Neural cell (in vitro differentiated cells): Measurements from ENCODE around the gene CPVL.

Experiments
- EZH2 ChIP-seq: fragments of 200-600, 300-800 bp; shearing (Covaris generic), sonication (generic); IDR thresholded peaks from 2 replicates; pipeline ENCODE4 v1.6.1; 2014; ENCODE audit warnings: antibody characterized with exemption, low read length, borderline replicate concordance, mild to moderate bottlenecking; ENCODE audit not compliant: insufficient read depth, poor library complexity, severe bottlenecking
- TF ChIP-seq, protein P1 (sequence below): fragments of 450-650 bp; IDR thresholded peaks from 2 replicates; pipeline ENCODE4 v1.5.1; 2014; ENCODE audit warnings: antibody characterized with exemption, mild to moderate bottlenecking, moderate library complexity; ENCODE audit not compliant: poor library complexity, severe bottlenecking

DNA sequence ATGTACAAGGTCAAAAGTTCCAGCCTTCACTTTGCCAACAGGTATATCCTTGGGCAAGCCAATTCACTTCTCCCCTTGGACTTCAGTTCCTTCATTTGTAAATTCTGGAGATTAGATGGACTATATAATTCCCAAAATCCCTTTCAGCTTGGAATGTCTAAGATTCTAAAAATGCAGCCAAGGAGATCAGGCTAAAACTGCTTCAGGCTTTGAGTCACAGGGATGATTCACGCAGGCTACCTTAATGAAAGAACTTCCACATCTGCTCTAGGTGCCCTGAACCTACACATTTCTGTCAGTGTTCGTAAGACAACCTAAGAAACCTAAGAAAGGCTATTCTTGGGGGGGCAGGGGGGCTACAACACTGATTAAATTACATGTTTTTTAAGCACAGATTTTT lies 7.1 kb downstream of the CPVL start:
- TF ChIP-seq, protein P1, sequence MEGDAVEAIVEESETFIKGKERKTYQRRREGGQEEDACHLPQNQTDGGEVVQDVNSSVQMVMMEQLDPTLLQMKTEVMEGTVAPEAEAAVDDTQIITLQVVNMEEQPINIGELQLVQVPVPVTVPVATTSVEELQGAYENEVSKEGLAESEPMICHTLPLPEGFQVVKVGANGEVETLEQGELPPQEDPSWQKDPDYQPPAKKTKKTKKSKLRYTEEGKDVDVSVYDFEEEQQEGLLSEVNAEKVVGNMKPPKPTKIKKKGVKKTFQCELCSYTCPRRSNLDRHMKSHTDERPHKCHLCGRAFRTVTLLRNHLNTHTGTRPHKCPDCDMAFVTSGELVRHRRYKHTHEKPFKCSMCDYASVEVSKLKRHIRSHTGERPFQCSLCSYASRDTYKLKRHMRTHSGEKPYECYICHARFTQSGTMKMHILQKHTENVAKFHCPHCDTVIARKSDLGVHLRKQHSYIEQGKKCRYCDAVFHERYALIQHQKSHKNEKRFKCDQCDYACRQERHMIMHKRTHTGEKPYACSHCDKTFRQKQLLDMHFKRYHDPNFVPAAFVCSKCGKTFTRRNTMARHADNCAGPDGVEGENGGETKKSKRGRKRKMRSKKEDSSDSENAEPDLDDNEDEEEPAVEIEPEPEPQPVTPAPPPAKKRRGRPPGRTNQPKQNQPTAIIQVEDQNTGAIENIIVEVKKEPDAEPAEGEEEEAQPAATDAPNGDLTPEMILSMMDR: no peak
- no peak for TF ChIP-seq EZH2
